GM23338 (cell line): Measurements from ENCODE around the gene CCDC177. TPM values are rescaled to one million over a fixed set of nuclear protein-coding genes. Genes with fewer than 3 reads are reported as not detected.

Source experiments
- CREB1 ChIP-seq: fragments of 250-450 bp; sonication (Bioruptor Pico); IDR thresholded peaks from 2 replicates; pipeline ENCODE4 v1.5.0; 2020; ENCODE audit warnings: low read depth, mild to moderate bottlenecking, moderate library complexity
- EZH2 ChIP-seq: fragments of 200-600 bp; sonication (generic); IDR thresholded peaks from one replicate; pipeline ENCODE4 v1.8.0; 2017; ENCODE audit warnings: antibody characterized with exemption, mild to moderate bottlenecking, low read depth; ENCODE audit not compliant: unreplicated experiment
- EZH2phosphoT487 ChIP-seq: fragments of 200-600 bp; sonication (generic); IDR thresholded peaks from one replicate; pipeline ENCODE4 v1.8.1; 2018; ENCODE audit warnings: antibody characterized with exemption; ENCODE audit not compliant: unreplicated experiment
- NANOG ChIP-seq: IDR thresholded peaks from 2 replicates; pipeline ENCODE4 v1.6.1; 2016; ENCODE audit warnings: antibody characterized with exemption, borderline replicate concordance
- POLR2AphosphoS5 ChIP-seq: IDR thresholded peaks from 2 replicates; pipeline ENCODE4 v1.6.1; 2016; ENCODE audit warnings: antibody characterized with exemption, low read depth
- ZNF114 ChIP-seq: fragments of 250-450 bp; sonication (Bioruptor Pico); IDR thresholded peaks from 2 replicates; pipeline ENCODE4 v1.5.0; 2020; ENCODE audit warnings: mild to moderate bottlenecking, moderate library complexity
- ZNF331 ChIP-seq: fragments of 250-450 bp; sonication (Bioruptor Pico); IDR thresholded peaks from 2 replicates; pipeline ENCODE4 v1.5.0; 2020; ENCODE audit warnings: low read depth, mild to moderate bottlenecking, moderate library complexity
- polyA plus RNA-seq: library from polyadenylated mRNA; unstranded; fragments of >200 nt; fragmentation: Nextera tagmentation; extraction: Ambion mirVana; gene quantifications from 2 replicates; pipeline ENCODE4 v1.2.1, GENCODE V29; 2016
- total RNA-seq: library from RNA; depleted of rRNA; stranded (reverse); fragments of >200 nt; shearing (Covaris generic); gene quantifications from 2 replicates; pipeline ENCODE4 v1.2.3, GENCODE V29; 2014
- TF ChIP-seq, protein P1 (sequence below): fragments of 250-450 bp; sonication (Bioruptor Pico); IDR thresholded peaks from 2 replicates; pipeline ENCODE4 v1.5.0; 2020; ENCODE audit warnings: mild to moderate bottlenecking, moderate library complexity
- TF ChIP-seq, protein P2 (sequence below): IDR thresholded peaks from one replicate; pipeline ENCODE4 v1.6.1; 2018; ENCODE audit warnings: antibody characterized with exemption; ENCODE audit not compliant: unreplicated experiment
- TF ChIP-seq, protein P3 (sequence below): IDR thresholded peaks from 2 replicates; pipeline ENCODE4 v1.6.1; 2016; ENCODE audit warnings: antibody characterized with exemption

Gene CCDC177
- total and polyA plus RNA-seq, 2 experiments from 2014 or later, result 0.18 to 1.7 TPM

DNA sequence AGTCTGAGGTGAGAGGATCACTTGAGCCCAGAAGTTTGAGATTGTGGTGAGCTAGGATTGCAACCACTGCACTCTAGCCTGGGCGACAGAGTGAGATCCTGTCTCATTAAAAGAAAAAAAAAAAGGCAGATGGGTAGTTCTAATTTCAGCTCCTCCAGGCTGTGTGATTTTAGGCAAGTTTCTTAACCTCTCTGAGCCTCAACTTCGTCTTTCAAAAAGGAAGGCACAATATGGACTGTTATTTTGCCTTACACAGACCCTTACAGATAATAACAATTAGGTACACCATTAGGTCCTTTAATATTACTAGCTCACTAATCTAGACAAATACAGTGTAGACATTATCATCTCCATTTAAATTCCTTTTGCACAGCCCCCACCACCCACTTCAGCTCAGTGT, 4.8 kb upstream of the CCDC177 start (continued):
- TF ChIP-seq, protein P1, sequence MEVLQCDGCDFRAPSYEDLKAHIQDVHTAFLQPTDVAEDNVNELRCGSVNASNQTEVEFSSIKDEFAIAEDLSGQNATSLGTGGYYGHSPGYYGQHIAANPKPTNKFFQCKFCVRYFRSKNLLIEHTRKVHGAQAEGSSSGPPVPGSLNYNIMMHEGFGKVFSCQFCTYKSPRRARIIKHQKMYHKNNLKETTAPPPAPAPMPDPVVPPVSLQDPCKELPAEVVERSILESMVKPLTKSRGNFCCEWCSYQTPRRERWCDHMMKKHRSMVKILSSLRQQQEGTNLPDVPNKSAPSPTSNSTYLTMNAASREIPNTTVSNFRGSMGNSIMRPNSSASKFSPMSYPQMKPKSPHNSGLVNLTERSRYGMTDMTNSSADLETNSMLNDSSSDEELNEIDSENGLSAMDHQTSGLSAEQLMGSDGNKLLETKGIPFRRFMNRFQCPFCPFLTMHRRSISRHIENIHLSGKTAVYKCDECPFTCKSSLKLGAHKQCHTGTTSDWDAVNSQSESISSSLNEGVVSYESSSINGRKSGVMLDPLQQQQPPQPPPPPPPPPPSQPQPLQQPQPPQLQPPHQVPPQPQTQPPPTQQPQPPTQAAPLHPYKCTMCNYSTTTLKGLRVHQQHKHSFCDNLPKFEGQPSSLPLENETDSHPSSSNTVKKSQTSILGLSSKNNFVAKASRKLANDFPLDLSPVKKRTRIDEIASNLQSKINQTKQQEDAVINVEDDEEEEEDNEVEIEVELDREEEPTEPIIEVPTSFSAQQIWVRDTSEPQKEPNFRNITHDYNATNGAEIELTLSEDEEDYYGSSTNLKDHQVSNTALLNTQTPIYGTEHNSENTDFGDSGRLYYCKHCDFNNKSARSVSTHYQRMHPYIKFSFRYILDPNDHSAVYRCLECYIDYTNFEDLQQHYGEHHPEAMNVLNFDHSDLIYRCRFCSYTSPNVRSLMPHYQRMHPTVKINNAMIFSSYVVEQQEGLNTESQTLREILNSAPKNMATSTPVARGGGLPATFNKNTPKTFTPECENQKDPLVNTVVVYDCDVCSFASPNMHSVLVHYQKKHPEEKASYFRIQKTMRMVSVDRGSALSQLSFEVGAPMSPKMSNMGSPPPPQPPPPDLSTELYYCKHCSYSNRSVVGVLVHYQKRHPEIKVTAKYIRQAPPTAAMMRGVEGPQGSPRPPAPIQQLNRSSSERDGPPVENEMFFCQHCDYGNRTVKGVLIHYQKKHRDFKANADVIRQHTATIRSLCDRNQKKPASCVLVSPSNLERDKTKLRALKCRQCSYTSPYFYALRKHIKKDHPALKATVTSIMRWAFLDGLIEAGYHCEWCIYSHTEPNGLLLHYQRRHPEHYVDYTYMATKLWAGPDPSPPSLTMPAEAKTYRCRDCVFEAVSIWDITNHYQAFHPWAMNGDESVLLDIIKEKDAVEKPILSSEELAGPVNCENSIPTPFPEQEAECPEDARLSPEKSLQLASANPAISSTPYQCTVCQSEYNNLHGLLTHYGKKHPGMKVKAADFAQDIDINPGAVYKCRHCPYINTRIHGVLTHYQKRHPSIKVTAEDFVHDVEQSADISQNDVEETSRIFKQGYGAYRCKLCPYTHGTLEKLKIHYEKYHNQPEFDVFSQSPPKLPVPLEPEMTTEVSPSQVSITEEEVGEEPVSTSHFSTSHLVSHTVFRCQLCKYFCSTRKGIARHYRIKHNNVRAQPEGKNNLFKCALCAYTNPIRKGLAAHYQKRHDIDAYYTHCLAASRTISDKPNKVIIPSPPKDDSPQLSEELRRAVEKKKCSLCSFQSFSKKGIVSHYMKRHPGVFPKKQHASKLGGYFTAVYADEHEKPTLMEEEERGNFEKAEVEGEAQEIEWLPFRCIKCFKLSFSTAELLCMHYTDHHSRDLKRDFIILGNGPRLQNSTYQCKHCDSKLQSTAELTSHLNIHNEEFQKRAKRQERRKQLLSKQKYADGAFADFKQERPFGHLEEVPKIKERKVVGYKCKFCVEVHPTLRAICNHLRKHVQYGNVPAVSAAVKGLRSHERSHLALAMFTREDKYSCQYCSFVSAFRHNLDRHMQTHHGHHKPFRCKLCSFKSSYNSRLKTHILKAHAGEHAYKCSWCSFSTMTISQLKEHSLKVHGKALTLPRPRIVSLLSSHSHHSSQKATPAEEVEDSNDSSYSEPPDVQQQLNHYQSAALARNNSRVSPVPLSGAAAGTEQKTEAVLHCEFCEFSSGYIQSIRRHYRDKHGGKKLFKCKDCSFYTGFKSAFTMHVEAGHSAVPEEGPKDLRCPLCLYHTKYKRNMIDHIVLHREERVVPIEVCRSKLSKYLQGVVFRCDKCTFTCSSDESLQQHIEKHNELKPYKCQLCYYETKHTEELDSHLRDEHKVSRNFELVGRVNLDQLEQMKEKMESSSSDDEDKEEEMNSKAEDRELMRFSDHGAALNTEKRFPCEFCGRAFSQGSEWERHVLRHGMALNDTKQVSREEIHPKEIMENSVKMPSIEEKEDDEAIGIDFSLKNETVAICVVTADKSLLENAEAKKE (CRISPR knock-in tag), result no peak
- TF ChIP-seq CREB1 (CRISPR knock-in tag) (no peak), EZH2 (no peak), ZNF331 (no peak), ZNF114 (CRISPR knock-in tag) (no peak), POLR2AphosphoS5 (no peak), NANOG (no peak), EZH2phosphoT487 (no peak)
- TF ChIP-seq, protein P2, sequence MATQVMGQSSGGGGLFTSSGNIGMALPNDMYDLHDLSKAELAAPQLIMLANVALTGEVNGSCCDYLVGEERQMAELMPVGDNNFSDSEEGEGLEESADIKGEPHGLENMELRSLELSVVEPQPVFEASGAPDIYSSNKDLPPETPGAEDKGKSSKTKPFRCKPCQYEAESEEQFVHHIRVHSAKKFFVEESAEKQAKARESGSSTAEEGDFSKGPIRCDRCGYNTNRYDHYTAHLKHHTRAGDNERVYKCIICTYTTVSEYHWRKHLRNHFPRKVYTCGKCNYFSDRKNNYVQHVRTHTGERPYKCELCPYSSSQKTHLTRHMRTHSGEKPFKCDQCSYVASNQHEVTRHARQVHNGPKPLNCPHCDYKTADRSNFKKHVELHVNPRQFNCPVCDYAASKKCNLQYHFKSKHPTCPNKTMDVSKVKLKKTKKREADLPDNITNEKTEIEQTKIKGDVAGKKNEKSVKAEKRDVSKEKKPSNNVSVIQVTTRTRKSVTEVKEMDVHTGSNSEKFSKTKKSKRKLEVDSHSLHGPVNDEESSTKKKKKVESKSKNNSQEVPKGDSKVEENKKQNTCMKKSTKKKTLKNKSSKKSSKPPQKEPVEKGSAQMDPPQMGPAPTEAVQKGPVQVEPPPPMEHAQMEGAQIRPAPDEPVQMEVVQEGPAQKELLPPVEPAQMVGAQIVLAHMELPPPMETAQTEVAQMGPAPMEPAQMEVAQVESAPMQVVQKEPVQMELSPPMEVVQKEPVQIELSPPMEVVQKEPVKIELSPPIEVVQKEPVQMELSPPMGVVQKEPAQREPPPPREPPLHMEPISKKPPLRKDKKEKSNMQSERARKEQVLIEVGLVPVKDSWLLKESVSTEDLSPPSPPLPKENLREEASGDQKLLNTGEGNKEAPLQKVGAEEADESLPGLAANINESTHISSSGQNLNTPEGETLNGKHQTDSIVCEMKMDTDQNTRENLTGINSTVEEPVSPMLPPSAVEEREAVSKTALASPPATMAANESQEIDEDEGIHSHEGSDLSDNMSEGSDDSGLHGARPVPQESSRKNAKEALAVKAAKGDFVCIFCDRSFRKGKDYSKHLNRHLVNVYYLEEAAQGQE, result no peak
- TF ChIP-seq, protein P3, sequence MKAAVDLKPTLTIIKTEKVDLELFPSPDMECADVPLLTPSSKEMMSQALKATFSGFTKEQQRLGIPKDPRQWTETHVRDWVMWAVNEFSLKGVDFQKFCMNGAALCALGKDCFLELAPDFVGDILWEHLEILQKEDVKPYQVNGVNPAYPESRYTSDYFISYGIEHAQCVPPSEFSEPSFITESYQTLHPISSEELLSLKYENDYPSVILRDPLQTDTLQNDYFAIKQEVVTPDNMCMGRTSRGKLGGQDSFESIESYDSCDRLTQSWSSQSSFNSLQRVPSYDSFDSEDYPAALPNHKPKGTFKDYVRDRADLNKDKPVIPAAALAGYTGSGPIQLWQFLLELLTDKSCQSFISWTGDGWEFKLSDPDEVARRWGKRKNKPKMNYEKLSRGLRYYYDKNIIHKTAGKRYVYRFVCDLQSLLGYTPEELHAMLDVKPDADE, result no peak
